HepG2 (cell line): ENCODE measurements around the gene NEIL1. TPM values are rescaled to one million over a fixed set of nuclear protein-coding genes. Genes with fewer than 3 reads are reported as not detected.

Experiments
- EZH2 ChIP-seq: conservative IDR thresholded peaks from 2 replicates; pipeline ENCODE4 v1.6.1; 2012; ENCODE audit warnings: mild to moderate bottlenecking, low read depth, low read length, moderate library complexity
- HHEX ChIP-seq: IDR thresholded peaks from 2 replicates; pipeline ENCODE4 v1.6.1; 2016; ENCODE audit warnings: control low read depth
- MAFK ChIP-seq, 2 experiments: IDR thresholded peaks in 1 of 2; conservative IDR thresholded peaks in 1 of 2; 2 replicates each; pipeline ENCODE4 v1.6.1; 2011; ENCODE audit warnings: improper control_type of control experiment in 2 of 2, low read length in 2 of 2
- MTA1 ChIP-seq: sonication (generic); formaldehyde crosslinking; IDR thresholded peaks from 2 replicates; pipeline ENCODE4 v1.4.0; 2020; ENCODE audit warnings: missing genetic modification reagents, mild to moderate bottlenecking, borderline replicate concordance
- NCOA5 ChIP-seq: sonication (generic); formaldehyde crosslinking; IDR thresholded peaks from 2 replicates; pipeline ENCODE4 v1.4.0; 2020; ENCODE audit warnings: missing genetic modification reagents
- RORA ChIP-seq: sonication (generic); formaldehyde crosslinking; IDR thresholded peaks from 2 replicates; pipeline ENCODE4 v1.5.0; 2020; ENCODE audit warnings: mild to moderate bottlenecking, missing genetic modification reagents, moderate library complexity
- RXRA ChIP-seq: sonication (generic); formaldehyde crosslinking; IDR thresholded peaks from 2 replicates; pipeline ENCODE4 v1.5.1; 2020; ENCODE audit warnings: missing genetic modification reagents
- ZNF616 ChIP-seq: sonication (generic); formaldehyde crosslinking; IDR thresholded peaks from 2 replicates; pipeline ENCODE4 v1.5.0; 2020; ENCODE audit warnings: low read depth, mild to moderate bottlenecking, missing genetic modification reagents
- ZNF850 ChIP-seq: sonication (generic); formaldehyde crosslinking; conservative IDR thresholded peaks from 2 replicates; pipeline ENCODE4 v1.9.0; 2021; ENCODE audit warnings: mild to moderate bottlenecking, missing genetic modification reagents
- polyA plus RNA-seq, 8 experiments: library from polyadenylated mRNA; depleted of rRNA in 3 of 8; stranded (reverse) in 7 of 8; unstranded in 1 of 8; fragments of >200 nt; fragmentation: Illumina TruSeq in 4 of 8; extraction: Trizol in 4 of 8; gene quantifications; 2 replicates each; pipeline versions ENCODE4 v1.2.1 to v1.2.3, GENCODE V29; 2011 to 2016; ENCODE audit warnings: low read depth in 4 of 8, missing spikeins in 1 of 8, mixed read lengths in 1 of 8; ENCODE audit not compliant: insufficient read depth in 1 of 8
- total RNA-seq, 5 experiments: library from RNA; depleted of rRNA; stranded (reverse); fragments of >200 nt; fragmentation: Illumina TruSeq; extraction: Trizol; gene quantifications; 2 replicates each; pipeline ENCODE4 v1.2.3, GENCODE V29; 2016; ENCODE audit warnings: low read depth in 1 of 5
- TF ChIP-seq, protein P1 (sequence below): sonication (generic); formaldehyde crosslinking; IDR thresholded peaks from 2 replicates; pipeline ENCODE4 v1.4.0; 2020; ENCODE audit warnings: missing genetic modification reagents
- TF ChIP-seq, protein P2 (sequence below), 2 experiments: IDR thresholded peaks; 2 replicates each; pipeline ENCODE4 v1.6.1; 2011 to 2012; ENCODE audit warnings: low read length in 2 of 2, borderline replicate concordance in 1 of 2, low read depth in 1 of 2, mild to moderate bottlenecking in 1 of 2, moderate library complexity in 1 of 2
- TF ChIP-seq, protein P3 (sequence below): sonication (generic); formaldehyde crosslinking; conservative IDR thresholded peaks from 2 replicates; pipeline ENCODE4 v1.4.0; 2020; ENCODE audit warnings: missing genetic modification reagents
- TF ChIP-seq, protein P4 (sequence below): sonication (generic); formaldehyde crosslinking; IDR thresholded peaks from 2 replicates; pipeline ENCODE4 v1.5.0; 2020; ENCODE audit warnings: mild to moderate bottlenecking, missing genetic modification reagents
- TF ChIP-seq, protein P5 (sequence below): sonication (generic); formaldehyde crosslinking; IDR thresholded peaks from 2 replicates; pipeline ENCODE4 v1.4.0; 2020; ENCODE audit warnings: low read depth, mild to moderate bottlenecking, missing genetic modification reagents

Gene NEIL1
- total and polyA plus RNA-seq, 2 of the 13 experiments (the other 11 are each of a cell fraction or from before 2014, with no cell fraction given), result 10.4 to 15.5 TPM

DNA sequence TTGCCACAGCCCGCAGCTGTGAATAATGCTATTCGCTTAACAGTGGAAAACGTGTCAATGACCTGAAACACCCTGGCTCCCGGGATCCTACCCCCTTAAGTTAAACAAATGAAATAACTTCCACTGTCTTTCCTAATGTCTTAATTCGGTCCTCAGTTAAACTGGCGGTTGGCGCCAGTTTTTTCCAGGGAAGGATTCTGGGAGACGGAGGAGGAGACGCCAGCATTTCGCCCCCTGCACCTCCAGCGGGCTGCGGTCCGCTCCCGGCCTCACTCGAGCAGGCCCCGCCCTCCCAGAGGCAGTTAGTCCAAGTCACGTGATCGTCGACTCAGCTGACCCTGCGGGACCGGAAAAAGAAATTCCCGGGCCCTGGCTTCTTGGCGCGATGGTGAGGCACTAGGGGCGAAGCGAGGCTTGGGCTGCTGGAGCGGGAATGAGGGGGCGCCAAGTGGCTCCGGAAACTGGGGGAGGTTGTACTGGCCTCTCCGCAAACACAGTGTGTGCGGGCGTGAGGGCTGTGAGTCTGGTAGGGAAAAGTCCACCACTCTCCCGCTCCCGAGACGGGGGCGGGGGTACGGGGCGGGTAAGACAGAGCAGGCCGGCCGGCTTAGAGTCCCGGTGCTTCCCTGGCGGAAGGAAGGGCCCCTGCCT is 11.0 kb upstream of the NEIL1 start, which contains the start of gene COMMD4 (continued):
- TF ChIP-seq, protein P1, sequence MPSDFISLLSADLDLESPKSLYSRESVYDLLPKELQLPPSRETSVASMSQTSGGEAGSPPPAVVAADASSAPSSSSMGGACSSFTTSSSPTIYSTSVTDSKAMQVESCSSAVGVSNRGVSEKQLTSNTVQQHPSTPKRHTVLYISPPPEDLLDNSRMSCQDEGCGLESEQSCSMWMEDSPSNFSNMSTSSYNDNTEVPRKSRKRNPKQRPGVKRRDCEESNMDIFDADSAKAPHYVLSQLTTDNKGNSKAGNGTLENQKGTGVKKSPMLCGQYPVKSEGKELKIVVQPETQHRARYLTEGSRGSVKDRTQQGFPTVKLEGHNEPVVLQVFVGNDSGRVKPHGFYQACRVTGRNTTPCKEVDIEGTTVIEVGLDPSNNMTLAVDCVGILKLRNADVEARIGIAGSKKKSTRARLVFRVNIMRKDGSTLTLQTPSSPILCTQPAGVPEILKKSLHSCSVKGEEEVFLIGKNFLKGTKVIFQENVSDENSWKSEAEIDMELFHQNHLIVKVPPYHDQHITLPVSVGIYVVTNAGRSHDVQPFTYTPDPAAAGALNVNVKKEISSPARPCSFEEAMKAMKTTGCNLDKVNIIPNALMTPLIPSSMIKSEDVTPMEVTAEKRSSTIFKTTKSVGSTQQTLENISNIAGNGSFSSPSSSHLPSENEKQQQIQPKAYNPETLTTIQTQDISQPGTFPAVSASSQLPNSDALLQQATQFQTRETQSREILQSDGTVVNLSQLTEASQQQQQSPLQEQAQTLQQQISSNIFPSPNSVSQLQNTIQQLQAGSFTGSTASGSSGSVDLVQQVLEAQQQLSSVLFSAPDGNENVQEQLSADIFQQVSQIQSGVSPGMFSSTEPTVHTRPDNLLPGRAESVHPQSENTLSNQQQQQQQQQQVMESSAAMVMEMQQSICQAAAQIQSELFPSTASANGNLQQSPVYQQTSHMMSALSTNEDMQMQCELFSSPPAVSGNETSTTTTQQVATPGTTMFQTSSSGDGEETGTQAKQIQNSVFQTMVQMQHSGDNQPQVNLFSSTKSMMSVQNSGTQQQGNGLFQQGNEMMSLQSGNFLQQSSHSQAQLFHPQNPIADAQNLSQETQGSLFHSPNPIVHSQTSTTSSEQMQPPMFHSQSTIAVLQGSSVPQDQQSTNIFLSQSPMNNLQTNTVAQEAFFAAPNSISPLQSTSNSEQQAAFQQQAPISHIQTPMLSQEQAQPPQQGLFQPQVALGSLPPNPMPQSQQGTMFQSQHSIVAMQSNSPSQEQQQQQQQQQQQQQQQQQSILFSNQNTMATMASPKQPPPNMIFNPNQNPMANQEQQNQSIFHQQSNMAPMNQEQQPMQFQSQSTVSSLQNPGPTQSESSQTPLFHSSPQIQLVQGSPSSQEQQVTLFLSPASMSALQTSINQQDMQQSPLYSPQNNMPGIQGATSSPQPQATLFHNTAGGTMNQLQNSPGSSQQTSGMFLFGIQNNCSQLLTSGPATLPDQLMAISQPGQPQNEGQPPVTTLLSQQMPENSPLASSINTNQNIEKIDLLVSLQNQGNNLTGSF (CRISPR knock-in tag), result no peak
- no peak for TF ChIP-seq ZNF850 (CRISPR knock-in tag)
- TF ChIP-seq MAFK (conservative IDR thresholded peaks at IDR 0.05 in 1 of 2, IDR thresholded peaks at IDR 0.05 in 1 of 2; ENCODE audit: low read length in 2 of 2), result no peak
- TF ChIP-seq, protein P2, sequence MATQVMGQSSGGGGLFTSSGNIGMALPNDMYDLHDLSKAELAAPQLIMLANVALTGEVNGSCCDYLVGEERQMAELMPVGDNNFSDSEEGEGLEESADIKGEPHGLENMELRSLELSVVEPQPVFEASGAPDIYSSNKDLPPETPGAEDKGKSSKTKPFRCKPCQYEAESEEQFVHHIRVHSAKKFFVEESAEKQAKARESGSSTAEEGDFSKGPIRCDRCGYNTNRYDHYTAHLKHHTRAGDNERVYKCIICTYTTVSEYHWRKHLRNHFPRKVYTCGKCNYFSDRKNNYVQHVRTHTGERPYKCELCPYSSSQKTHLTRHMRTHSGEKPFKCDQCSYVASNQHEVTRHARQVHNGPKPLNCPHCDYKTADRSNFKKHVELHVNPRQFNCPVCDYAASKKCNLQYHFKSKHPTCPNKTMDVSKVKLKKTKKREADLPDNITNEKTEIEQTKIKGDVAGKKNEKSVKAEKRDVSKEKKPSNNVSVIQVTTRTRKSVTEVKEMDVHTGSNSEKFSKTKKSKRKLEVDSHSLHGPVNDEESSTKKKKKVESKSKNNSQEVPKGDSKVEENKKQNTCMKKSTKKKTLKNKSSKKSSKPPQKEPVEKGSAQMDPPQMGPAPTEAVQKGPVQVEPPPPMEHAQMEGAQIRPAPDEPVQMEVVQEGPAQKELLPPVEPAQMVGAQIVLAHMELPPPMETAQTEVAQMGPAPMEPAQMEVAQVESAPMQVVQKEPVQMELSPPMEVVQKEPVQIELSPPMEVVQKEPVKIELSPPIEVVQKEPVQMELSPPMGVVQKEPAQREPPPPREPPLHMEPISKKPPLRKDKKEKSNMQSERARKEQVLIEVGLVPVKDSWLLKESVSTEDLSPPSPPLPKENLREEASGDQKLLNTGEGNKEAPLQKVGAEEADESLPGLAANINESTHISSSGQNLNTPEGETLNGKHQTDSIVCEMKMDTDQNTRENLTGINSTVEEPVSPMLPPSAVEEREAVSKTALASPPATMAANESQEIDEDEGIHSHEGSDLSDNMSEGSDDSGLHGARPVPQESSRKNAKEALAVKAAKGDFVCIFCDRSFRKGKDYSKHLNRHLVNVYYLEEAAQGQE (IDR thresholded peaks at IDR 0.05; ENCODE audit: borderline replicate concordance in 1 of 2, low read depth in 1 of 2, low read length in 2 of 2), result no peak
- TF ChIP-seq, protein P3, sequence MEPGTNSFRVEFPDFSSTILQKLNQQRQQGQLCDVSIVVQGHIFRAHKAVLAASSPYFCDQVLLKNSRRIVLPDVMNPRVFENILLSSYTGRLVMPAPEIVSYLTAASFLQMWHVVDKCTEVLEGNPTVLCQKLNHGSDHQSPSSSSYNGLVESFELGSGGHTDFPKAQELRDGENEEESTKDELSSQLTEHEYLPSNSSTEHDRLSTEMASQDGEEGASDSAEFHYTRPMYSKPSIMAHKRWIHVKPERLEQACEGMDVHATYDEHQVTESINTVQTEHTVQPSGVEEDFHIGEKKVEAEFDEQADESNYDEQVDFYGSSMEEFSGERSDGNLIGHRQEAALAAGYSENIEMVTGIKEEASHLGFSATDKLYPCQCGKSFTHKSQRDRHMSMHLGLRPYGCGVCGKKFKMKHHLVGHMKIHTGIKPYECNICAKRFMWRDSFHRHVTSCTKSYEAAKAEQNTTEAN (CRISPR knock-in tag), result no peak
- no peak for TF ChIP-seq ZNF616 (CRISPR knock-in tag)
- no peak for TF ChIP-seq NCOA5 (CRISPR knock-in tag)
- no peak for TF ChIP-seq RORA (CRISPR knock-in tag)
- TF ChIP-seq, protein P4, sequence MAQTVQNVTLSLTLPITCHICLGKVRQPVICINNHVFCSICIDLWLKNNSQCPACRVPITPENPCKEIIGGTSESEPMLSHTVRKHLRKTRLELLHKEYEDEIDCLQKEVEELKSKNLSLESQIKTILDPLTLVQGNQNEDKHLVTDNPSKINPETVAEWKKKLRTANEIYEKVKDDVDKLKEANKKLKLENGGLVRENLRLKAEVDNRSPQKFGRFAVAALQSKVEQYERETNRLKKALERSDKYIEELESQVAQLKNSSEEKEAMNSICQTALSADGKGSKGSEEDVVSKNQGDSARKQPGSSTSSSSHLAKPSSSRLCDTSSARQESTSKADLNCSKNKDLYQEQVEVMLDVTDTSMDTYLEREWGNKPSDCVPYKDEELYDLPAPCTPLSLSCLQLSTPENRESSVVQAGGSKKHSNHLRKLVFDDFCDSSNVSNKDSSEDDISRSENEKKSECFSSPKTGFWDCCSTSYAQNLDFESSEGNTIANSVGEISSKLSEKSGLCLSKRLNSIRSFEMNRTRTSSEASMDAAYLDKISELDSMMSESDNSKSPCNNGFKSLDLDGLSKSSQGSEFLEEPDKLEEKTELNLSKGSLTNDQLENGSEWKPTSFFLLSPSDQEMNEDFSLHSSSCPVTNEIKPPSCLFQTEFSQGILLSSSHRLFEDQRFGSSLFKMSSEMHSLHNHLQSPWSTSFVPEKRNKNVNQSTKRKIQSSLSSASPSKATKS (CRISPR knock-in tag), result no peak
- no peak for TF ChIP-seq EZH2
- TF ChIP-seq MTA1, result no peak
- TF ChIP-seq RXRA, result peak; percentile 82
- no peak for TF ChIP-seq HHEX (CRISPR knock-in tag)
- TF ChIP-seq, protein P5, sequence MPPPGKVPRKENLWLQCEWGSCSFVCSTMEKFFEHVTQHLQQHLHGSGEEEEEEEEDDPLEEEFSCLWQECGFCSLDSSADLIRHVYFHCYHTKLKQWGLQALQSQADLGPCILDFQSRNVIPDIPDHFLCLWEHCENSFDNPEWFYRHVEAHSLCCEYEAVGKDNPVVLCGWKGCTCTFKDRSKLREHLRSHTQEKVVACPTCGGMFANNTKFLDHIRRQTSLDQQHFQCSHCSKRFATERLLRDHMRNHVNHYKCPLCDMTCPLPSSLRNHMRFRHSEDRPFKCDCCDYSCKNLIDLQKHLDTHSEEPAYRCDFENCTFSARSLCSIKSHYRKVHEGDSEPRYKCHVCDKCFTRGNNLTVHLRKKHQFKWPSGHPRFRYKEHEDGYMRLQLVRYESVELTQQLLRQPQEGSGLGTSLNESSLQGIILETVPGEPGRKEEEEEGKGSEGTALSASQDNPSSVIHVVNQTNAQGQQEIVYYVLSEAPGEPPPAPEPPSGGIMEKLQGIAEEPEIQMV (CRISPR knock-in tag), result peak; percentile 95
- TF ChIP-seq, all 625 proteins: peak for 287
